Astrocyte (in vitro differentiated cells and primary cell): ENCODE measurements around the gene KCNQ4. TPM values are rescaled to one million over a fixed set of nuclear protein-coding genes. Genes with fewer than 3 reads are reported as not detected.

Source experiments
- DNase-seq: peaks from one replicate; pipeline ENCODE4 v3.0.0-alpha.2; 2010; ENCODE audit warnings: low read depth
- FAIRE-seq: peaks from 2 replicates; lab custom pipeline; 2011; peaks lifted over from hg19 to GRCh38; lab: Jason Lieb, UNC
- H2AFZ ChIP-seq: 2 replicates; pipeline ENCODE4 v1.6.0; 2012; ENCODE audit warnings: low read depth, low read length, inconsistent platforms
- H3K27ac ChIP-seq: 2 replicates; pipeline ENCODE4 v1.5.1; 2011; ENCODE audit warnings: low read depth, low read length, inconsistent platforms
- H3K27me3 ChIP-seq: 2 replicates; pipeline ENCODE4 v1.6.0; 2011; ENCODE audit warnings: low read length, inconsistent platforms; ENCODE audit not compliant: insufficient read depth
- H3K36me3 ChIP-seq: 2 replicates; pipeline ENCODE4 v1.5.1; 2011; ENCODE audit warnings: low read length, inconsistent platforms; ENCODE audit not compliant: insufficient read depth
- H3K4me1 ChIP-seq: 2 replicates; pipeline ENCODE4 v1.5.1; 2011; ENCODE audit warnings: low read length, inconsistent platforms; ENCODE audit not compliant: insufficient read depth
- H3K4me2 ChIP-seq: 2 replicates; pipeline ENCODE4 v1.6.0; 2012; ENCODE audit warnings: low read length, inconsistent platforms
- H3K4me3 ChIP-seq: 2 replicates; pipeline ENCODE4 v1.5.1; 2011; ENCODE audit warnings: low read depth, mild to moderate bottlenecking, low read length, inconsistent platforms; ENCODE audit not compliant: insufficient read depth
- H3K79me2 ChIP-seq: 2 replicates; pipeline ENCODE4 v1.6.0; 2012; ENCODE audit warnings: mild to moderate bottlenecking, low read length, inconsistent platforms; ENCODE audit not compliant: insufficient read depth
- H3K9ac ChIP-seq: 2 replicates; pipeline ENCODE4 v1.6.0; 2012; ENCODE audit warnings: mild to moderate bottlenecking, low read length, inconsistent platforms
- H3K9me3 ChIP-seq: 2 replicates; pipeline ENCODE4 v1.5.1; 2012; ENCODE audit warnings: low read depth, mild to moderate bottlenecking, low read length, inconsistent platforms; ENCODE audit not compliant: insufficient read depth
- H4K20me1 ChIP-seq: 2 replicates; pipeline ENCODE4 v1.6.0; 2012; ENCODE audit warnings: low read length, inconsistent platforms; ENCODE audit not compliant: insufficient read depth
- H3K27ac Mint-ChIP-seq: one replicate; pipeline ENCODE4 v1.8.0; 2021; ENCODE audit warnings: mild to moderate bottlenecking, mixed read lengths; ENCODE audit not compliant: unreplicated experiment
- H3K27me3 Mint-ChIP-seq: one replicate; pipeline ENCODE4 v1.8.0; 2021; ENCODE audit warnings: low read depth, mixed read lengths; ENCODE audit not compliant: unreplicated experiment
- H3K36me3 Mint-ChIP-seq: one replicate; pipeline ENCODE4 v1.8.0; 2021; ENCODE audit warnings: low read depth, mixed read lengths; ENCODE audit not compliant: unreplicated experiment
- H3K4me1 Mint-ChIP-seq: one replicate; pipeline ENCODE4 v1.8.0; 2021; ENCODE audit warnings: low read depth, mixed read lengths; ENCODE audit not compliant: unreplicated experiment
- H3K4me3 Mint-ChIP-seq: one replicate; pipeline ENCODE4 v1.8.0; 2021; ENCODE audit warnings: mild to moderate bottlenecking, moderate library complexity, mixed read lengths; ENCODE audit not compliant: unreplicated experiment
- H3K9me3 Mint-ChIP-seq: one replicate; pipeline ENCODE4 v1.8.0; 2021; ENCODE audit warnings: mild to moderate bottlenecking, mixed read lengths; ENCODE audit not compliant: unreplicated experiment
- CTCF ChIP-seq: IDR thresholded peaks from 2 replicates; pipeline ENCODE4 v1.5.1; 2011; ENCODE audit warnings: low read depth, mild to moderate bottlenecking, inconsistent platforms, low read length, moderate library complexity; ENCODE audit not compliant: insufficient read depth
- EZH2 ChIP-seq: IDR thresholded peaks from 2 replicates; pipeline ENCODE4 v1.6.1; 2012; ENCODE audit warnings: mild to moderate bottlenecking, low read length, inconsistent platforms; ENCODE audit not compliant: insufficient read depth
- total RNA-seq: library from RNA; stranded (reverse); gene quantifications from 2 replicates; pipeline ENCODE4 v1.2.1, GENCODE V29; 2021

The KCNQ4 gene
- total RNA-seq, 1 donor from 2014 or later: 0.89 TPM

GRCh38 chr1:40785446-40785845 lies 1.9 kb downstream of the KCNQ4 start:
- peaks cover 6% of the 10 kb centered on the region for H4K20me1 ChIP-seq
- H2AFZ ChIP-seq: no peak overlapping the region
- DNase-seq (no peak), FAIRE-seq (no peak)
- no peaks in the 10 kb centered on the region for H3K79me2 ChIP-seq
- H3K36me3 Mint-ChIP-seq: peaks cover 5% of the 10 kb centered on the region
- H3K27me3 Mint-ChIP-seq: peaks cover 65% of the 10 kb centered on the region
- no peak overlapping the region for H3K27ac Mint-ChIP-seq
- H3K36me3 ChIP-seq: no peaks in the 10 kb centered on the region
- peaks cover 13% of the 10 kb centered on the region for H3K27me3 ChIP-seq
- H3K4me2 ChIP-seq: no peak overlapping the region
- H3K9me3 Mint-ChIP-seq: no peaks in the 10 kb centered on the region
- no peak overlapping the region for H3K4me3 ChIP-seq
- H3K4me3 Mint-ChIP-seq: no peak overlapping the region
- TF ChIP-seq EZH2 (no peak), CTCF (no peak)
- H3K9ac ChIP-seq: no peak overlapping the region
- peaks cover 3% of the 10 kb centered on the region for H3K4me1 ChIP-seq
- H3K4me1 Mint-ChIP-seq: peaks cover 9% of the 10 kb centered on the region
- no peak overlapping the region for H3K27ac ChIP-seq
- no peaks in the 10 kb centered on the region for H3K9me3 ChIP-seq

GRCh38 chr1:40786171-40786994 lies 2.8 kb downstream of the KCNQ4 start:
- Histone ChIP-seq H3K27ac (no peak overlapping the region), H3K9me3 (no peaks in the 10 kb centered on the region), H3K79me2 (no peaks in the 10 kb centered on the region), H3K4me2 (no peak overlapping the region), H4K20me1 (peaks cover 6% of the 10 kb centered on the region), H3K9ac (no peak overlapping the region), H3K27me3 (peaks cover 14% of the 10 kb centered on the region), H3K4me1 (peaks cover 3% of the 10 kb centered on the region), H2AFZ (no peak overlapping the region), H3K4me3 (no peak overlapping the region), H3K36me3 (no peaks in the 10 kb centered on the region)
- Mint-ChIP-seq H3K27me3 (peaks cover 61% of the 10 kb centered on the region), H3K4me3 (no peak overlapping the region), H3K9me3 (no peaks in the 10 kb centered on the region), H3K27ac (no peak overlapping the region), H3K4me1 (peaks cover 5% of the 10 kb centered on the region), H3K36me3 (peaks cover 2% of the 10 kb centered on the region)
- no peak for TF ChIP-seq EZH2
- TF ChIP-seq CTCF: no peak
- DNase-seq: no peak
- no peak for FAIRE-seq
